Measurements from ENCODE around the gene TMEM39B. TPM values are rescaled to one million over a fixed set of nuclear protein-coding genes. Genes with fewer than 3 reads are reported as not detected.

Gene TMEM39B
- total RNA-seq, 1 experiment from 2014 or later, result 9.4 TPM

DNA sequence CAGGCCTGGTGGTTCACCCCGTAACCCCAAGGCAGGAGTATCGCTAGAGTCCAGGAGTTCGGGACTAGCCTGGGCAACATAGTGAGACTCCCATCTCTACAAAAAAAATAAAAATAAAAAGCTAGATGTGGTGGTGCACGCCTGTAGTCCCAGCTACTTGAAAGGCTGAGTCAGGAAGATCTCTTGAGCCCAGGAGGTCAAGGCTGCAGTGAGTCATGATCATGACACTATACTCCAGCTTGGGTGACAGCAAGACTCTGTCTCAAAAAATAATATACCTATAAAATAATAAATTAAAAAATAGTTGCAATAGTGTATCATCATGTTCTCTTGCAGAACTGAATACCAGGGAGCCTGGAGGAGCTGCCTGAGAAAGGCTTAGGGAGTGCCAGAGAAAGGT, 19.9 kb upstream of the TMEM39B start:
- Histone ChIP-seq H3K36me3 (ENCODE audit: low read depth, low read length) (peaks cover 70% of the 10 kb centered on the region), H3K4me1 (ENCODE audit: insufficient read depth, low read length) (no peaks in the 10 kb centered on the region), H3K9me2 (replicated peaks; ENCODE audit: low read length) (no peaks in the 10 kb centered on the region), H3K9me3 (ENCODE audit: low read length) (no peaks in the 10 kb centered on the region), H2AFZ (ENCODE audit: low read length) (no peak overlapping the region), H3K4me3 (ENCODE audit: low read length) (no peak overlapping the region), H3K79me2 (ENCODE audit: low read length) (no peaks in the 10 kb centered on the region), H3K27ac (ENCODE audit: low read length) (no peak overlapping the region), H3K27me3 (ENCODE audit: low read length) (no peaks in the 10 kb centered on the region), H3K4me2 (ENCODE audit: low read length) (no peak overlapping the region), H3F3A (ENCODE audit: low read length, unreplicated experiment) (no peaks in the 10 kb centered on the region), H4K20me1 (ENCODE audit: low read length) (no peaks in the 10 kb centered on the region), H3K9ac (ENCODE audit: low read length) (no peak overlapping the region)
- intact Hi-C loops (cut with micrococcal nuclease), result no loop called here
- BruUV-seq (replicated peaks), result no TSS peak
- ChIA-PET CTCF (no interaction called here), POLR2A (ENCODE audit: unreplicated experiment) (no interaction called here)
- ATAC-seq (peak; percentile 55), DNase-seq (no peak)
- TF ChIP-seq EZH2 (IDR thresholded peaks at IDR 0.05; ENCODE audit: low read length, unreplicated experiment), result no peak
- no peak for TF ChIP-seq EZH2phosphoT487 (IDR thresholded peaks at IDR 0.05; ENCODE audit: borderline replicate concordance, low read length)
- TF ChIP-seq CTCF (conservative IDR thresholded peaks at IDR 0.05; ENCODE audit: low read depth, low read length), result no peak

DNA sequence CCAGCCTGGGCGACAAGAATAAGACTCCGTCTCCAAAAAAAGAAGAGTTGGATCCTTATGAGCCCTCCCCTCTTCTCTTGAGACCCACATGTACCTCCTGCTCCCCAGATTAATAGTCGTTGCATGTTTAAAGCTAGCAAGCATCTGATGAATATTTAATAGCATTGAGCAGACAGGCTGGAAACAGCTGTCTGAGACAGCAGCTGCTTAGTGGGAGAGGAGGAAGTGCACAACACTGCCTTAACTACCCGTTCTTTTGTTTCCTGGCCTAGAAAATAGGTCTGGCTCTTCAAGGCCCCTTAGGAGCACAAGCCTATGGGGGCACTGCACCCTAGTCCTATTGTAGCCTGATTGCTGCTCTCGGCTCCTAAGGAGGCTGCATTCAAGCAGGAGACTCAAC, 17.3 kb upstream of the TMEM39B start:
- Histone ChIP-seq H3K9ac (ENCODE audit: low read length) (no peak overlapping the region), H3K4me3 (ENCODE audit: low read length) (no peak overlapping the region), H3K27ac (ENCODE audit: low read length) (no peak overlapping the region), H2AFZ (ENCODE audit: low read length) (no peak overlapping the region), H3K9me3 (ENCODE audit: low read length) (no peaks in the 10 kb centered on the region), H3K36me3 (ENCODE audit: low read depth, low read length) (peaks cover 68% of the 10 kb centered on the region), H3K9me2 (replicated peaks; ENCODE audit: low read length) (no peaks in the 10 kb centered on the region), H3K4me1 (ENCODE audit: insufficient read depth, low read length) (no peaks in the 10 kb centered on the region), H3F3A (ENCODE audit: low read length, unreplicated experiment) (no peaks in the 10 kb centered on the region), H3K79me2 (ENCODE audit: low read length) (no peaks in the 10 kb centered on the region), H3K27me3 (ENCODE audit: low read length) (no peaks in the 10 kb centered on the region), H4K20me1 (ENCODE audit: low read length) (no peaks in the 10 kb centered on the region), H3K4me2 (ENCODE audit: low read length) (no peak overlapping the region)
- ChIA-PET CTCF (no interaction called here), POLR2A (ENCODE audit: unreplicated experiment) (no interaction called here)
- intact Hi-C loops (cut with micrococcal nuclease), result no loop called here
- DNase-seq (no peak), ATAC-seq (no peak)
- no peak for TF ChIP-seq EZH2 (IDR thresholded peaks at IDR 0.05; ENCODE audit: low read length, unreplicated experiment)
- no peak for TF ChIP-seq EZH2phosphoT487 (IDR thresholded peaks at IDR 0.05; ENCODE audit: borderline replicate concordance, low read length)
- no peak for TF ChIP-seq CTCF (conservative IDR thresholded peaks at IDR 0.05; ENCODE audit: low read depth, low read length)
- no TSS peak for BruUV-seq (replicated peaks)

DNA sequence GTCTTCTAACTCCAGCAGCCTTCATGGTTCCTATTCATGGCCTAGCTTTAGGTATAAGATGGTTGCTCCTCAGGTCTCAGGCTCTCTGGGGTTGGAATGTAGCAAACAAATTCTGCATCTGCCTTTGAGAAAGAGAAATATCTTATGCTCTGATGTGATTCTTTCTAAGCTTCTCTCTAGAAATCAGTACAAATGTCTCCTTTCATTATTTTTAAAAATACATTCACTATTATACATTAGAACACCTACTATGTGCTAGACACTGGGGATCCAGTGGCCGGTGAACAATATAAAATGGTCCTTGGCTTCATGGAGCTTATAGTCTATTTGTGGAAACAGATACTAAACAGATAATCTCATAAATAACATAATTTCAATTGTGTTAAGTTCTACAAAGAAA, 16.1 kb upstream of the TMEM39B start:
- no peaks in the 10 kb centered on the region for H3F3A ChIP-seq (ENCODE audit: low read length, unreplicated experiment)
- no peaks in the 10 kb centered on the region for H3K9me2 ChIP-seq (replicated peaks; ENCODE audit: low read length)
- H3K27ac ChIP-seq (ENCODE audit: low read length), result no peak overlapping the region
- H4K20me1 ChIP-seq (ENCODE audit: low read length), result no peaks in the 10 kb centered on the region
- H3K36me3 ChIP-seq (ENCODE audit: low read depth, low read length), result peaks cover 69% of the 10 kb centered on the region
- BruUV-seq (replicated peaks), result no TSS peak
- no peaks in the 10 kb centered on the region for H3K27me3 ChIP-seq (ENCODE audit: low read length)
- intact Hi-C loops (cut with micrococcal nuclease), result no loop called here
- TF ChIP-seq EZH2 (IDR thresholded peaks at IDR 0.05; ENCODE audit: low read length, unreplicated experiment) (no peak), EZH2phosphoT487 (IDR thresholded peaks at IDR 0.05; ENCODE audit: borderline replicate concordance, low read length) (no peak), CTCF (conservative IDR thresholded peaks at IDR 0.05; ENCODE audit: low read depth, low read length) (no peak)
- ChIA-PET POLR2A (ENCODE audit: unreplicated experiment) (no interaction called here), CTCF (no interaction called here)
- H3K4me1 ChIP-seq (ENCODE audit: insufficient read depth, low read length), result no peaks in the 10 kb centered on the region
- H3K9me3 ChIP-seq (ENCODE audit: low read length), result no peaks in the 10 kb centered on the region
- H3K4me3 ChIP-seq (ENCODE audit: low read length), result no peak overlapping the region
- H3K4me2 ChIP-seq (ENCODE audit: low read length), result no peak overlapping the region
- ATAC-seq (no peak), DNase-seq (no peak)
- H3K79me2 ChIP-seq (ENCODE audit: low read length), result no peaks in the 10 kb centered on the region
- no peak overlapping the region for H3K9ac ChIP-seq (ENCODE audit: low read length)
- H2AFZ ChIP-seq (ENCODE audit: low read length), result no peak overlapping the region
